Cerebellar cortex (tissue), 1 donor: Measurements from ENCODE around the gene TYRO3.

ENCODE experiments used
- DNase-seq: peaks from one replicate; pipeline ENCODE4 v3.0.0-alpha.2; 2015; ENCODE audit warnings: low spot score

The TYRO3 gene

GRCh38 chr15:41558400-41559238, at the start of gene TYRO3:
TYRO3 (plus strand) TSS chr15:41559212; CDS start chr15:41559258, 46 bp downstream.
- DNase-seq: peak; percentile 64

- no peak for DNase-seq
These were observed 48.3 kb upstream of the TYRO3 start for GRCh38 chr15:41510728-41511127.

- no peak for DNase-seq
These were observed 47.6 kb upstream of the TYRO3 start for GRCh38 chr15:41511331-41511898.

- DNase-seq: no peak
These were observed 47.1 kb upstream of the TYRO3 start for GRCh38 chr15:41511899-41512369.

GRCh38 chr15:41512512-41512939, 46.5 kb upstream of the TYRO3 start:
- DNase-seq: no peak

- no peak for DNase-seq
These were observed 46.0 kb upstream of the TYRO3 start for GRCh38 chr15:41512940-41513505.

- no peak for DNase-seq
These were observed 45.3 kb upstream of the TYRO3 start, which contains the start of gene LTK for GRCh38 chr15:41513506-41514227. LTK (minus strand) TSS chr15:41513827; CDS start chr15:41513709, 118 bp downstream.

GRCh38 chr15:41517895-41518449, 41.0 kb upstream of the TYRO3 start:
- no peak for DNase-seq

GRCh38 chr15:41520636-41521035, 38.4 kb upstream of the TYRO3 start:
- no peak for DNase-seq

GRCh38 chr15:41521614-41522013, 37.4 kb upstream of the TYRO3 start:
- DNase-seq: no peak

- no peak for DNase-seq
These were observed 35.9 kb upstream of the TYRO3 start for GRCh38 chr15:41523097-41523496.

GRCh38 chr15:41530363-41530956, 28.6 kb upstream of the TYRO3 start:
- DNase-seq: no peak

- DNase-seq: no peak
These were observed 23.5 kb upstream of the TYRO3 start for GRCh38 chr15:41535544-41535943.

- DNase-seq: no peak
These were observed 22.1 kb upstream of the TYRO3 start for GRCh38 chr15:41536866-41537265.

- DNase-seq: no peak
These were observed 15.5 kb upstream of the TYRO3 start for GRCh38 chr15:41543521-41543870.

- DNase-seq: no peak
These were observed 14.4 kb upstream of the TYRO3 start for GRCh38 chr15:41544650-41545015.

GRCh38 chr15:41545218-41545617, 13.8 kb upstream of the TYRO3 start:
- DNase-seq: no peak

- no peak for DNase-seq
These were observed 11.9 kb upstream of the TYRO3 start for GRCh38 chr15:41546851-41547786.

GRCh38 chr15:41550066-41550775, 8.8 kb upstream of the TYRO3 start:
- no peak for DNase-seq

- no peak for DNase-seq
These were observed 5.3 kb upstream of the TYRO3 start for GRCh38 chr15:41553731-41554130.
